H1 (cell line): ENCODE data around the gene SPATS2. TPM values are rescaled to one million over a fixed set of nuclear protein-coding genes. Genes with fewer than 3 reads are reported as not detected.

Source experiments
- CTCF ChIA-PET: fragments of 300-600 bp; sonication (Branson Sonifier 250); formaldehyde crosslinking; loops from one replicate; lab custom pipeline; 2021; ENCODE audit not compliant: partially characterized antibody; lab: Charles Lee
- POLR2A ChIA-PET: fragments of 300-600 bp; sonication (Branson Sonifier 250); formaldehyde crosslinking; loops from one replicate; lab custom pipeline; 2021; ENCODE audit warnings: inconsistent platforms; ENCODE audit not compliant: partially characterized antibody; lab: Charles Lee
- DNase-seq, 2 experiments: peaks; one replicate each; pipeline versions ENCODE4 v3.0.0 to v3.0.0-alpha.2; 2010 to 2022; ENCODE audit warnings: low spot score in 2 of 2, low read depth in 1 of 2, mixed read lengths in 1 of 2
- FAIRE-seq: peaks from 2 replicates; lab custom pipeline; 2011; peaks lifted over from hg19 to GRCh38; lab: Jason Lieb, UNC
- H2AFZ ChIP-seq: 2 replicates; pipeline ENCODE4 v1.8.1; 2012; ENCODE audit warnings: low read length, inconsistent platforms
- H2AK5ac ChIP-seq: 2 replicates; pipeline ENCODE4 v1.6.1; 2013; ENCODE audit warnings: low read depth, low read length
- H2BK120ac ChIP-seq: replicated peaks from 2 replicates; pipeline ENCODE3; 2013; ENCODE audit warnings: low read depth, low read length, inconsistent platforms
- H2BK12ac ChIP-seq: 2 replicates; pipeline ENCODE4 v1.6.1; 2013; ENCODE audit warnings: low read depth, low read length
- H2BK15ac ChIP-seq: 2 replicates; pipeline ENCODE4 v1.6.1; 2013; ENCODE audit warnings: low read length
- H2BK20ac ChIP-seq: 2 replicates; pipeline ENCODE4 v1.6.1; 2013; ENCODE audit warnings: low read length
- H2BK5ac ChIP-seq: 2 replicates; pipeline ENCODE4 v1.6.1; 2013; ENCODE audit warnings: low read depth, low read length
- H3K14ac ChIP-seq: 2 replicates; pipeline ENCODE4 v1.6.1; 2013; ENCODE audit warnings: inconsistent platforms; ENCODE audit not compliant: insufficient read length
- H3K18ac ChIP-seq: 2 replicates; pipeline ENCODE4 v1.6.1; 2013; ENCODE audit warnings: low read length; ENCODE audit errors: extremely low read depth
- H3K23ac ChIP-seq: 2 replicates; pipeline ENCODE4 v1.6.1; 2013; ENCODE audit warnings: inconsistent platforms; ENCODE audit not compliant: insufficient read length
- H3K23me2 ChIP-seq: 2 replicates; pipeline ENCODE4 v1.6.1; 2013; ENCODE audit warnings: low read depth, low read length
- H3K27ac ChIP-seq: 2 replicates; pipeline ENCODE4 v1.6.1; 2011; ENCODE audit warnings: low read depth, low read length, inconsistent platforms
- H3K27me3 ChIP-seq, 4 experiments: replicated peaks in 1 of 4; 1 replicate in 1 of 4; 2 replicates in 3 of 4; pipeline versions ENCODE4 v1.6.1 to v1.8.1; 2011 to 2013; ENCODE audit warnings: low read length in 3 of 4, mild to moderate bottlenecking in 3 of 4, inconsistent platforms in 2 of 4, mixed read lengths in 2 of 4, moderate library complexity in 1 of 4; ENCODE audit not compliant: control insufficient read depth in 3 of 4, insufficient read depth in 3 of 4; ENCODE audit errors: extremely low read depth in 1 of 4
- H3K36me3 ChIP-seq, 4 experiments: 2 replicates each; pipeline versions ENCODE4 v1.6.1 to v1.8.1; 2011 to 2013; ENCODE audit warnings: mild to moderate bottlenecking in 4 of 4, low read length in 3 of 4, moderate library complexity in 2 of 4, control low read depth in 1 of 4, inconsistent platforms in 1 of 4; ENCODE audit not compliant: insufficient read depth in 4 of 4, control insufficient read depth in 2 of 4
- H3K4ac ChIP-seq: replicated peaks from 2 replicates; pipeline ENCODE3; 2013; ENCODE audit warnings: low read length, low read depth, mixed read lengths, inconsistent platforms; ENCODE audit not compliant: insufficient read length
- H3K4me1 ChIP-seq, 4 experiments: replicated peaks in 1 of 4; 1 replicate in 1 of 4; 2 replicates in 3 of 4; pipeline versions ENCODE4 v1.6.1 to v1.8.1; 2011 to 2013; ENCODE audit warnings: low read length in 3 of 4, inconsistent platforms in 2 of 4, mixed read lengths in 1 of 4; ENCODE audit not compliant: insufficient read depth in 4 of 4, control insufficient read depth in 3 of 4
- H3K4me2 ChIP-seq, 2 experiments: 2 replicates each; pipeline versions ENCODE4 v1.6.1 to v1.8.1; 2011 to 2013; ENCODE audit warnings: low read depth in 2 of 2, low read length in 2 of 2, control low read depth in 1 of 2, inconsistent platforms in 1 of 2, mild to moderate bottlenecking in 1 of 2; ENCODE audit not compliant: insufficient read depth in 1 of 2
- H3K4me3 ChIP-seq, 4 experiments: fragments of 200-600, 300-600 bp in 1 of 4; sonication (generic), shearing (Covaris generic), sonication (Bioruptor Twin) in 1 of 4; 2 replicates each; pipeline versions ENCODE4 v1.5.1 to v1.8.1; 2011 to 2016; ENCODE audit warnings: low read length in 4 of 4, low read depth in 3 of 4, control low read depth in 2 of 4, inconsistent platforms in 2 of 4, mild to moderate bottlenecking in 2 of 4, mixed read lengths in 1 of 4, moderate library complexity in 1 of 4; ENCODE audit not compliant: insufficient read depth in 2 of 4; ENCODE audit errors: extremely low read depth in 1 of 4
- H3K56ac ChIP-seq: replicated peaks from 2 replicates; pipeline ENCODE3; 2013; ENCODE audit warnings: low read depth, mild to moderate bottlenecking, mixed read lengths, low read length, inconsistent platforms; ENCODE audit not compliant: insufficient read length
- H3K79me1 ChIP-seq: 2 replicates; pipeline ENCODE4 v1.6.1; 2013; ENCODE audit warnings: low read depth, low read length, control low read depth
- H3K79me2 ChIP-seq, 2 experiments: 2 replicates each; pipeline versions ENCODE4 v1.6.1 to v1.8.1; 2012 to 2013; ENCODE audit warnings: low read length in 2 of 2, mild to moderate bottlenecking in 2 of 2, inconsistent platforms in 1 of 2; ENCODE audit not compliant: insufficient read depth in 2 of 2, control insufficient read depth in 1 of 2
- H3K9ac ChIP-seq, 4 experiments: replicated peaks in 1 of 4; 1 replicate in 1 of 4; 2 replicates in 3 of 4; pipeline versions ENCODE4 v1.6.1 to v1.8.1; 2011 to 2013; ENCODE audit warnings: low read depth in 3 of 4, low read length in 3 of 4, control low read depth in 2 of 4, mild to moderate bottlenecking in 2 of 4, moderate library complexity in 2 of 4, inconsistent platforms in 1 of 4; ENCODE audit errors: extremely low read depth in 1 of 4
- H3K9me3 ChIP-seq, 2 experiments: 2 replicates each; pipeline versions ENCODE4 v1.6.1 to v1.8.1; 2012 to 2013; ENCODE audit warnings: mild to moderate bottlenecking in 2 of 2, moderate library complexity in 2 of 2, control low read depth in 1 of 2, inconsistent platforms in 1 of 2, low read depth in 1 of 2, low read length in 1 of 2, mixed read lengths in 1 of 2; ENCODE audit not compliant: insufficient read depth in 2 of 2
- H4K20me1 ChIP-seq, 2 experiments: replicated peaks in 1 of 2; 2 replicates each; pipeline versions ENCODE3 to v1.8.1; 2011 to 2013; ENCODE audit warnings: inconsistent platforms in 2 of 2, low read length in 2 of 2, mild to moderate bottlenecking in 1 of 2; ENCODE audit not compliant: insufficient read depth in 2 of 2, control insufficient read depth in 1 of 2
- H4K5ac ChIP-seq: 2 replicates; pipeline ENCODE4 v1.6.1; 2013; ENCODE audit warnings: low read length, low read depth, mixed read lengths, inconsistent platforms; ENCODE audit not compliant: insufficient read length
- H4K8ac ChIP-seq: 2 replicates; pipeline ENCODE4 v1.8.0; 2013; ENCODE audit warnings: mild to moderate bottlenecking, moderate library complexity, low read length, inconsistent platforms; ENCODE audit not compliant: insufficient read depth; ENCODE audit errors: extremely low read depth
- H4K91ac ChIP-seq: replicated peaks from 2 replicates; pipeline ENCODE3; 2013; ENCODE audit warnings: low read length, mixed read lengths, inconsistent platforms; ENCODE audit not compliant: insufficient read length
- BCL11A ChIP-seq, 2 experiments: IDR thresholded peaks; one replicate each; pipeline ENCODE4 v1.6.1; 2011; ENCODE audit warnings: low read depth in 2 of 2, low read length in 2 of 2, mild to moderate bottlenecking in 2 of 2
- E2F6 ChIP-seq: IDR thresholded peaks from 2 replicates; pipeline ENCODE4 v1.6.1; 2012; ENCODE audit warnings: inconsistent platforms
- KDM1A ChIP-seq: fragments of 200-600, 300-600 bp; sonication (generic); IDR thresholded peaks from 2 replicates; pipeline ENCODE4 v1.7.1; 2016; ENCODE audit warnings: mild to moderate bottlenecking, low read length, borderline replicate concordance
- NANOG ChIP-seq: IDR thresholded peaks from 2 replicates; pipeline ENCODE4 v1.6.1; 2011; ENCODE audit warnings: low read length, low read depth, mild to moderate bottlenecking, inconsistent platforms; ENCODE audit not compliant: insufficient read depth, poor library complexity, severe bottlenecking
- PHF8 ChIP-seq: fragments of 200-600 bp; sonication (generic); conservative IDR thresholded peaks from 2 replicates; pipeline ENCODE4 v1.7.1; 2012; ENCODE audit warnings: low read depth, mild to moderate bottlenecking, inconsistent platforms, low read length, moderate library complexity
- POLR2A ChIP-seq, 2 experiments: IDR thresholded peaks; 1 replicate in 1 of 2; 2 replicates in 1 of 2; pipeline ENCODE4 v1.6.1; 2011; ENCODE audit warnings: low read depth in 2 of 2, low read length in 2 of 2, mild to moderate bottlenecking in 2 of 2; ENCODE audit errors: control extremely low read depth in 1 of 2
- POLR2AphosphoS5 ChIP-seq: IDR thresholded peaks from 2 replicates; pipeline ENCODE4 v1.6.1; 2011; ENCODE audit warnings: low read depth, low read length
- POU5F1 ChIP-seq: IDR thresholded peaks from 2 replicates; pipeline ENCODE4 v1.6.1; 2011; ENCODE audit warnings: low read depth, mild to moderate bottlenecking, low read length, moderate library complexity
- RXRA ChIP-seq: IDR thresholded peaks from 2 replicates; pipeline ENCODE4 v1.6.1; 2011; ENCODE audit warnings: low read depth, mild to moderate bottlenecking, low read length, moderate library complexity; ENCODE audit not compliant: insufficient read depth
- SP1 ChIP-seq: IDR thresholded peaks from 2 replicates; pipeline ENCODE4 v1.6.1; 2011; ENCODE audit warnings: low read depth, low read length
- SRF ChIP-seq: IDR thresholded peaks from 2 replicates; pipeline ENCODE4 v1.6.1; 2011; ENCODE audit warnings: mild to moderate bottlenecking, low read depth, low read length, moderate library complexity
- TEAD4 ChIP-seq: IDR thresholded peaks from 2 replicates; pipeline ENCODE4 v1.6.1; 2012; ENCODE audit warnings: low read depth, low read length, inconsistent platforms, mixed read lengths
- WGBS, 2 experiments: shearing (Covaris generic) in 1 of 2; methylation state at CpG; one replicate each; pipeline versions ENCODE4 v1.1.6 to v1.1.7; 2013 to 2015; ENCODE audit warnings: low lambda C conversion rate in 2 of 2, mixed read lengths in 2 of 2, inconsistent platforms in 1 of 2, low coverage in 1 of 2, missing lambda C conversion rate in 1 of 2; ENCODE audit not compliant: insufficient replicate concordance in 2 of 2, insufficient coverage in 1 of 2, insufficient read length in 1 of 2; ENCODE audit errors: extremely low coverage in 1 of 2, missing lambda C conversion rate in 1 of 2; 5-methylcytosine and 5-hydroxymethylcytosine counted together
- polyA plus RNA-seq, 7 experiments: library from polyadenylated mRNA; depleted of rRNA in 3 of 7; stranded (reverse) in 5 of 7; unstranded in 2 of 7; fragments of >200 nt in 5 of 7; fragments of 200-250 nt in 2 of 7; gene quantifications; 1 replicate in 5 of 7; 2 replicates in 1 of 7; 4 replicates in 1 of 7; pipeline versions ENCODE4 v1.2.1 to v1.2.3, GENCODE V29; 2011 to 2013; ENCODE audit warnings: missing spikeins in 2 of 7, mixed read lengths in 2 of 7
- total RNA-seq: library from RNA; stranded (reverse); fragmentation: NEBNext Ultra II Directional; extraction: Animal tissue kit (Norgen Biotek cat#: 25700); gene quantifications from 2 replicates; pipeline ENCODE4 v1.2.1, GENCODE V29; 2021

SPATS2 gene
- total and polyA plus RNA-seq, 2 of the 8 experiments (the other 6 are each of a cell fraction or from before 2014, with no cell fraction given): 19.2 to 24.5 TPM

GRCh38 chr12:49531745-49532144 is 164.5 kb downstream of the SPATS2 start:
- Histone ChIP-seq H3K4ac (no peak overlapping the region), H3K9ac (no peak overlapping the region), H3K4me3 (no peak overlapping the region), H2AFZ (no peak overlapping the region), H3K9me3 (no peaks in the 10 kb centered on the region), H3K23me2 (no peaks in the 10 kb centered on the region), H3K36me3 (peaks cover 0 to 2% (median 0%) of the 10 kb centered on the region in 4 experiments; a peak in 1 of 8 replicates), H2BK5ac (no peak overlapping the region), H3K18ac (no peak overlapping the region), H3K14ac (no peak overlapping the region), H4K91ac (no peak overlapping the region), H3K4me1 (peaks cover 0 to 3% (median 0%) of the 10 kb centered on the region in 4 experiments; a peak in 1 of 7 replicates), H3K56ac (no peak overlapping the region), H3K27ac (no peak overlapping the region), H3K4me2 (no peak overlapping the region), H2AK5ac (no peak overlapping the region), H3K79me2 (no peaks in the 10 kb centered on the region), H4K5ac (no peak overlapping the region), H4K20me1 (peaks cover 0 to 2% of the 10 kb centered on the region in 2 experiments), H3K23ac (no peak overlapping the region), H4K8ac (no peak overlapping the region), H2BK120ac (no peak overlapping the region), H3K79me1 (no peaks in the 10 kb centered on the region), H2BK15ac (no peak overlapping the region), H2BK20ac (no peak overlapping the region), H2BK12ac (no peak overlapping the region), H3K27me3 (peaks cover 7 to 17% (median 14%) of the 10 kb centered on the region in 4 experiments)
- no peak for FAIRE-seq
- 76% methylated on average over 2 of the region's 2 CpGs; no CpG with 5 or more reads in 1 of the 2 experiments for WGBS, 2 experiments
- POLR2A ChIA-PET: no interaction called here
- DNase-seq: no peak
- CTCF ChIA-PET: interaction anchor here (0.5 to 2.8 kb wide), 10 partner anchors 18 to 243 kb away, joined by 3 to 9 read pairs (median 4); partner anchors contain the start of gene SPATS2
- TF ChIP-seq SRF (no peak), POLR2A (IDR thresholded peaks at IDR 0.05; ENCODE audit: control extremely low read depth in 1 of 2, low read depth in 2 of 2, low read length in 2 of 2) (no peak), NANOG (no peak), PHF8 (no peak), POLR2AphosphoS5 (no peak), POU5F1 (no peak), KDM1A (no peak), TEAD4 (no peak), RXRA (no peak), E2F6 (no peak), SP1 (no peak), BCL11A (IDR thresholded peaks at IDR 0.05; ENCODE audit: low read depth in 2 of 2, low read length in 2 of 2) (no peak)
